Activated naive CD8-positive, alpha-beta T cell treated with anti-CD3 and anti-CD28 coated beads, Interleukin-2, amount 50 U/mL, for 24 hours (primary cell): ENCODE results near the gene PGAP2.
"Not testable (repeated sequence)": the region's sequence is repeated elsewhere in the genome, so short reads cannot be mapped to it uniquely, and the experiment has no call there.

Source experiments
- ATAC-seq: fragments of 150-1000 bp; cut with Tn5 transposase; one replicate; pipeline ENCODE4 v1.10.0; 2021
- DNase-seq: peaks from one replicate; pipeline ENCODE4 v3.0.0; 2021
- H3K27ac Mint-ChIP-seq: one replicate; pipeline ENCODE4 v1.8.0; 2021; ENCODE audit warnings: mild to moderate bottlenecking, mixed read lengths
- H3K27me3 Mint-ChIP-seq: one replicate; pipeline ENCODE4 v1.8.0; 2021; ENCODE audit warnings: mixed read lengths
- H3K36me3 Mint-ChIP-seq: one replicate; pipeline ENCODE4 v1.8.0; 2021; ENCODE audit warnings: low read depth, mixed read lengths
- H3K4me1 Mint-ChIP-seq: one replicate; pipeline ENCODE4 v1.8.0; 2021; ENCODE audit warnings: mixed read lengths
- H3K4me3 Mint-ChIP-seq: one replicate; pipeline ENCODE4 v1.8.0; 2021; ENCODE audit warnings: mild to moderate bottlenecking, moderate library complexity, mixed read lengths
- H3K9me3 Mint-ChIP-seq: one replicate; pipeline ENCODE4 v1.8.0; 2021; ENCODE audit warnings: mixed read lengths

Gene PGAP2

DNA sequence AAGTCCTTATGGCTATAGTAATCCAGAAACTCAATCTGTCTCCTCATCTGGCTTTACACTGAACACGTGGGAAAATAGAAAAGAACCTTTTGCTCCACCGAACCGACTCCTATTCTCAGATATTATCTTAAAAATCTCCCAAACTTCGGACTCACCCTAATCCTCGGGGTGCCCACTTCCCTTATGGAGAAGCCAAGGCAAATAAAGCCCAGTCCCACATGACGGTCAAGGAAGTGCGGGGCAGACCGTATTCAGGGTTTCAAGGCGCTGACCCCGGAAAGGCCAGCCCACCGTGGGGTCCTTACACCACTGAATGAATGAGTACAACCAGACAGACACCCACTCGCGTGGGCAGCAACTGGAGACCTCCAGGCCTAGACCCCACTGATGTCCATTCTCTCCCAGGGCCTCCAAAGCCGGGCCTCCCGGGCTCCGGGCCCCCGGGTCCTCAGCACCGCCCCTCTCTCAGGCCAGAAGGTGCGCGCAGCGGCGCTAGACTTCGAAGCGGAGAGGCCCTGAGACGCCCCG lies 11.5 kb upstream of the PGAP2 start:
- Mint-ChIP-seq H3K9me3 (no peaks in the 10 kb centered on the region), H3K27ac (peak overlapping the region; percentile 97), H3K36me3 (peaks cover 44% of the 10 kb centered on the region), H3K4me1 (peaks cover 55% of the 10 kb centered on the region), H3K4me3 (peak overlapping the region; percentile 93), H3K27me3 (no peaks in the 10 kb centered on the region)
- peak; percentile 33 for ATAC-seq
- DNase-seq: no peak

DNA sequence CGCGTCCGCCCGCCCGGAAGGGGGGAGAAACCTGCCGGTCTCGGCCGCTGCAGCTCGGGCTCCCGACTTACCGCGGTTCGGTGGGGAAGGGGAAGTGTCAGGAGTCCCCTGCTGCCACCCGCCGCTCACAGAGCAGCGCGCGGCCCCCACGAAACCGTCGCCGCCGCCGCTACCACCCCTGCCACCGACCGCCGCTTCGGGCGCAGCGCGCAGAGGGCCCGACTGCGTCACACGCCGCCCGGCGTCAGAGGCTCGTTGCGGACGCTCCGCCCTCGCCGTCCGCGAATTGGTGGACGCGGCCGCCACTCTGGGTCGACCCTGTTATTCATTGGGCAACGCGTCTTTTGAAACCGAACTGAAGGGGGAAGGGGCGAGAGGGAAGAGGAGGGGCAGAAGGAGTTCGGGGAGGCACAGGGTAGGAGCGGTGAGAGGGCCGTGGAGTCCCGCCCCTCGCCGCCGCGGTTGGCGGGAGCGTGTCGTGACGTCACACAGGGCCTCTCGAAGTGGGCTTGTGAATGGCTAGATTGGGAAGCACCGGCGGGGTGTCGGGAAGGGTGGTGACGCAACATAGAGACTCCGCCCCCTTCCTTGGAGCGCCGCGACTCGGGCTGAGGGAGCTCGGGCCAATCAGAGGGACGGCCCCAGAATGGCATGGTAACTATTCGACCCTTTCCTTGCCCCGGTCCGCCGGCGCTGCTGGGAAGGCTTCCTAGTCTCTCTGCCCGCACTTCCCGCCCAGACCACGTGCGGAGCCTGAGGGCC lies 10.8 kb upstream of the PGAP2 start, which contains the start of gene NUP98:
NUP98 (minus strand) TSS at position 226 of the 762 bp plus-strand sequence. CDS start 15,437 bp downstream, outside the sequence.
- H3K9me3 Mint-ChIP-seq: no peaks in the 10 kb centered on the region
- H3K4me3 Mint-ChIP-seq: peak within 1 kb of the TSS; percentile 93
- H3K4me1 Mint-ChIP-seq: peaks cover 54% of the 10 kb centered on the region
- peak within 1 kb of the TSS; percentile 97 for H3K27ac Mint-ChIP-seq
- peaks cover 39% of the 10 kb centered on the region for H3K36me3 Mint-ChIP-seq
- DNase-seq: peak; percentile 100
- peak; percentile 96 for ATAC-seq
- H3K27me3 Mint-ChIP-seq: no peaks in the 10 kb centered on the region

- peaks cover 25% of the 10 kb centered on the region for H3K36me3 Mint-ChIP-seq
- H3K27ac Mint-ChIP-seq: peak overlapping the region; percentile 97
- ATAC-seq: no peak
- no peak for DNase-seq
- H3K9me3 Mint-ChIP-seq: no peaks in the 10 kb centered on the region
- no peaks in the 10 kb centered on the region for H3K27me3 Mint-ChIP-seq
- peak overlapping the region; percentile 93 for H3K4me3 Mint-ChIP-seq
- peaks cover 46% of the 10 kb centered on the region for H3K4me1 Mint-ChIP-seq
Measured at GRCh38 chr11:3799143-3799542, 9.2 kb upstream of the PGAP2 start.

DNA sequence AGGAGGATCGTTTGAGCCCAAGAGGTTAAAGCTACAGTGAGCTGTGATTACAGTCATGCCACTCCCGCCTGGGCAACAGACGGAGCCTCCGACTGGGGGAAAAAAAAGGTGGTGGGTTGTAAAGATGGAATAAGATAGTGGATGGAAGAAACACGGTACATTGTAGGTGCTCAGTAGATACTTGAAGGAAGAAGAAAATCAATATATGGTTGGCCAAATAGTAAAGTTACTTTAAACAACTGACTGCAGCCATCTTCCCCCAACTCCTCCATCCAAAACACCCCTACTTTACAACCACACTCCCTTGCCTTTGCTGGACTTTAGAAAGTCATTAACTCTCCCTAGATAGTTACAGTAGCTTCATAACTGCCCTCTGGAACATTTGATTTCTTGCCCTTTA lies 8.5 kb upstream of the PGAP2 start:
- Mint-ChIP-seq H3K27ac (no peak overlapping the region), H3K36me3 (peaks cover 18% of the 10 kb centered on the region), H3K4me1 (peaks cover 39% of the 10 kb centered on the region), H3K4me3 (no peak overlapping the region), H3K9me3 (no peaks in the 10 kb centered on the region), H3K27me3 (no peaks in the 10 kb centered on the region)
- no peak for ATAC-seq
- no peak for DNase-seq

DNA sequence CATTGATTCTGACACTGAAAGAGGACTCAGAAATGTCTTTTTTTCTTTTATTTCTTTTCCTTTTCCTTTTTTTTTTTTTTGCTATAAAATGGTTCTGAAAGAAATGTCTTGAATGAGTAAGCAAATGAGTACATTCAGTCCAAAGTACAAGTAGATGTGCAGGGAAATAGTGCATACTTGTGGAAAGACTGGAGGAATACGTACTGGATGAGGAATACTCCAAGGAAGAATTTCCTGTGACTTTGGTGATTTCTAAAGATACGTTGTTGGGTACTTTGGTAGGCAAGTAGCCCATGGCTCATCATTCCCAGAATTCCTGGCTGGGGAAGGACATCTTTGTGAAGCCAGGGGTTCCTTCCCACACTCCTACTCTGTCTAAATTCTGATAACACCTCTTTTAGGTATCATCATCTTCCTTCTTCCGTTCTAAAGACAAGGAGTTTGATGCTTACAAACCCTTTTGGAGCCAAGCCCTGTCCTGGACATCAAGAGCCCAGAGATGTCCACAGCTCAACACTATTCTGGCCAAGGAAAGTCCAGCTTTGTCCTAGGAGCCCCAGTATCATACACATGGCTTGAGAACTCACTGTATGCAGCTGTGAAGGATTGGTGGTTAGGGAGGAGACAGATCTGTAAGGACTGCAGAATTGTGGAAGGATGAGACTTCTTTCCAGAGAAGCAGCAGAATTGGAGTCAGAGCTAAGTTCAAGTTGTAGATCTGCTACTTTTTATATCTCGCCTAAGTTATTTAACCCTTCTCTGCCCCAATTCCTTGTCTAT lies 6.2 kb upstream of the PGAP2 start:
- Mint-ChIP-seq H3K27me3 (no peaks in the 10 kb centered on the region), H3K4me3 (no peak overlapping the region), H3K4me1 (peaks cover 24% of the 10 kb centered on the region), H3K27ac (no peak overlapping the region), H3K9me3 (no peaks in the 10 kb centered on the region), H3K36me3 (peaks cover 1% of the 10 kb centered on the region)
- no peak for DNase-seq
- ATAC-seq: no peak

GRCh38 chr11:3803726-3804495 lies 4.4 kb upstream of the PGAP2 start:
- H3K27me3 Mint-ChIP-seq: no peaks in the 10 kb centered on the region
- no peak overlapping the region for H3K27ac Mint-ChIP-seq
- peaks cover 22% of the 10 kb centered on the region for H3K4me1 Mint-ChIP-seq
- H3K4me3 Mint-ChIP-seq: no peak overlapping the region
- DNase-seq (no peak), ATAC-seq (no peak)
- H3K9me3 Mint-ChIP-seq: no peaks in the 10 kb centered on the region
- no peaks in the 10 kb centered on the region for H3K36me3 Mint-ChIP-seq

GRCh38 chr11:3808861-3809623 lies 682 bp downstream of the PGAP2 start:
- peak overlapping the region; percentile 99 for H3K4me3 Mint-ChIP-seq
- H3K27me3 Mint-ChIP-seq: no peaks in the 10 kb centered on the region
- H3K4me1 Mint-ChIP-seq: peaks cover 18% of the 10 kb centered on the region
- ATAC-seq: peak; percentile 81
- no peaks in the 10 kb centered on the region for H3K36me3 Mint-ChIP-seq
- H3K9me3 Mint-ChIP-seq: no peaks in the 10 kb centered on the region
- DNase-seq: peak; percentile 33
- H3K27ac Mint-ChIP-seq: peak overlapping the region; percentile 59

- DNase-seq (no peak), ATAC-seq (no peak)
- Mint-ChIP-seq H3K36me3 (no peaks in the 10 kb centered on the region), H3K27ac (no peak overlapping the region), H3K4me1 (peaks cover 18% of the 10 kb centered on the region), H3K27me3 (no peaks in the 10 kb centered on the region), H3K9me3 (no peaks in the 10 kb centered on the region), H3K4me3 (no peak overlapping the region)
Measured at GRCh38 chr11:3809624-3809928, 1.2 kb downstream of the PGAP2 start.

GRCh38 chr11:3810446-3810845 lies 2.1 kb downstream of the PGAP2 start:
- Mint-ChIP-seq H3K9me3 (no peaks in the 10 kb centered on the region), H3K4me1 (peaks cover 18% of the 10 kb centered on the region), H3K36me3 (no peaks in the 10 kb centered on the region), H3K4me3 (no peak overlapping the region), H3K27ac (no peak overlapping the region), H3K27me3 (no peaks in the 10 kb centered on the region)
- no peak for DNase-seq
- no peak for ATAC-seq

GRCh38 chr11:3810951-3811350 lies 2.6 kb downstream of the PGAP2 start:
- no peaks in the 10 kb centered on the region for H3K27me3 Mint-ChIP-seq
- H3K27ac Mint-ChIP-seq: no peak overlapping the region
- ATAC-seq: no peak
- H3K9me3 Mint-ChIP-seq: no peaks in the 10 kb centered on the region
- H3K36me3 Mint-ChIP-seq: no peaks in the 10 kb centered on the region
- no peak for DNase-seq
- H3K4me1 Mint-ChIP-seq: peaks cover 18% of the 10 kb centered on the region
- H3K4me3 Mint-ChIP-seq: no peak overlapping the region

- not testable (repeated sequence) for H3K9me3 Mint-ChIP-seq, H3K27ac Mint-ChIP-seq, H3K4me1 Mint-ChIP-seq, ATAC-seq, DNase-seq, H3K4me3 Mint-ChIP-seq, H3K36me3 Mint-ChIP-seq, H3K27me3 Mint-ChIP-seq
Measured at GRCh38 chr11:3814832-3815231, 6.5 kb downstream of the PGAP2 start.

DNA sequence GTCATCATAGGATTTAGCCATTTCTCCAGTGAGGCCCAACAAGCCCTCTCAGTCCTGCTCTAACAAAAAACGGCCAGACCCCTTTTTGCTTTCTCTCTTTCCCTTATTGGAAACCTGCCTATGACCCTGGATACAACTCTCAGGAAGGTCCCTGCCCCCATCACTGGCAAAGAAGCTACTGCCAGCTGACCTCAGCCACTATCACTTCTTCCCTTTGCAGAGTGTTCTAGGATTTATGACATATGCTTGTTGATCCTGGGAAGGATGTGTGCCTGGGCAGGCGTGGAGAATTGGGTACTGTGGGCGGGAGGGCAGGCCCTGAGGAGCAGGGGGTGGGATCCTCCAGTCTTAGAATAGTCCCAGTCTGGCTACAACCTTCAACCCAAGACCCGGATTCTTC lies 7.5 kb downstream of the PGAP2 start:
- H3K27ac Mint-ChIP-seq: no peak overlapping the region
- no peaks in the 10 kb centered on the region for H3K9me3 Mint-ChIP-seq
- DNase-seq (no peak), ATAC-seq (no peak)
- no peak overlapping the region for H3K4me3 Mint-ChIP-seq
- H3K36me3 Mint-ChIP-seq: no peaks in the 10 kb centered on the region
- H3K27me3 Mint-ChIP-seq: no peaks in the 10 kb centered on the region
- no peaks in the 10 kb centered on the region for H3K4me1 Mint-ChIP-seq

GRCh38 chr11:3816673-3817072 lies 8.3 kb downstream of the PGAP2 start:
- DNase-seq (no peak), ATAC-seq (no peak)
- H3K36me3 Mint-ChIP-seq: no peaks in the 10 kb centered on the region
- H3K4me1 Mint-ChIP-seq: no peaks in the 10 kb centered on the region
- H3K27ac Mint-ChIP-seq: no peak overlapping the region
- H3K27me3 Mint-ChIP-seq: no peaks in the 10 kb centered on the region
- no peaks in the 10 kb centered on the region for H3K9me3 Mint-ChIP-seq
- no peak overlapping the region for H3K4me3 Mint-ChIP-seq

DNA sequence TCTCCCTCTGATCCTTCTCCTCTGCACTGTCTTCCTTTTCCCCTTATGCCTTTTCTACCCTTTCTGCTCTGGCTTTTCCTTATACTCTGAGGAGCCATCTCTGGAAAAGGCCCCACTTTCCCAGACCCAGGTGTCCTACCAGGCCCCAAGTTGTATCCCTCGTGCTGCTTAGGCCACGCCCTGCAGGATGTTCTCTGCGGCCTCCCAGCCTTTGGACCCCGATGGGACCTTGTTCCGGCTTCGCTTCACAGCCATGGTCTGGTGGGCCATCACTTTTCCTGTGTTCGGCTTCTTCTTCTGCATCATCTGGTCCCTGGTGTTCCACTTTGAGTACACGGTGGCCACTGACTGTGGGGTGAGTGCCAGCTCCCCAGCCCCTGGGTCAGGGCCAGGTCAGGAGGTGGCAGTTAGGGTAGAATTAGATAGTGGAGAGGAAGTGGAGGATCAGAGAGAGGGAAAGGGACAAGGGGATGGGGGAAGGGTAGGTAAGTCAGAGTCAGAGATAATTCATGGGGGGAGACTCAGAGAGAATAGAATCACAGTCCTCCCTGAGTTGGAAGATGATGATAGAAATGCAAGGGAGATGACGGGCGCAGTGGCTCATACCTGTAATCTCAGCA lies 8.9 kb downstream of the PGAP2 start:
- no peak overlapping the region for H3K4me3 Mint-ChIP-seq
- no peak for ATAC-seq
- no peaks in the 10 kb centered on the region for H3K4me1 Mint-ChIP-seq
- no peaks in the 10 kb centered on the region for H3K27me3 Mint-ChIP-seq
- H3K36me3 Mint-ChIP-seq: no peaks in the 10 kb centered on the region
- DNase-seq: no peak
- H3K27ac Mint-ChIP-seq: no peak overlapping the region
- no peaks in the 10 kb centered on the region for H3K9me3 Mint-ChIP-seq
